K562 treated with DMSO at 1 percent for 4 hours (cell line): ENCODE measurements around the gene AMDHD1. TPM values are rescaled to one million over a fixed set of nuclear protein-coding genes. Genes with fewer than 3 reads are reported as not detected.

Experiments used
- total RNA-seq: library from RNA; unstranded; fragments of 300-600 nt; gene quantifications from 2 replicates; pipeline ENCODE4 v1.2.3, GENCODE V29; 2022; ENCODE audit not compliant: insufficient read depth

The AMDHD1 gene
- not detected in 2 replicates for total RNA-seq

GRCh38 chr12:95943330-95943842, at the start of gene AMDHD1:
Gene AMDHD1, plus strand, starts transcription at chr12:95943331. Its CDS starts 68 bp downstream, at chr12:95943399.

GRCh38 chr12:95942524-95943329, 404 bp upstream of the AMDHD1 start, which contains the start of gene CCDC38:
Gene CCDC38, minus strand, starts transcription at chr12:95942614. Its CDS starts 6,105 bp downstream, at chr12:95936509.

GRCh38 chr12:95996034-95996658, 53.0 kb downstream of the AMDHD1 start, which contains the start of gene HAL:
Gene HAL, minus strand, starts transcription at chr12:95996344. Its CDS starts 434 bp downstream, at chr12:95995910.

Other genes with a start within 250 kb of the AMDHD1 start
- gene NTN4, start 152.6 kb upstream of the AMDHD1 start, total RNA-seq = not detected in 2 replicates
- gene SNRPF, start 84.4 kb upstream of the AMDHD1 start, total RNA-seq = 19.4 and 19.8 TPM in 2 replicates
- gene CCDC38, start 717 bp upstream of the AMDHD1 start, total RNA-seq = not detected in 2 replicates
- gene HAL, start 53.0 kb downstream of the AMDHD1 start, total RNA-seq = 0.24 TPM in 1 of 2 replicates, not detected in the other
- gene LTA4H, start 92.3 kb downstream of the AMDHD1 start, total RNA-seq = 38.7 and 42.2 TPM in 2 replicates